Cortex of kidney (tissue), 1 donor: Measurements from ENCODE around the gene ASF1A.

Experiments used
- DNase-seq: peaks from one replicate; lab custom pipeline; 2025; lab: John Stamatoyannopoulos, UW

The ASF1A gene

GRCh38 chr6:118881440-118882313, 12.3 kb upstream of the ASF1A start:
- no peak for DNase-seq

- no peak for DNase-seq
These were observed 11.5 kb upstream of the ASF1A start for GRCh38 chr6:118882314-118882905.

- DNase-seq = no peak
These were observed 7.3 kb upstream of the ASF1A start for GRCh38 chr6:118886641-118887040.

DNA sequence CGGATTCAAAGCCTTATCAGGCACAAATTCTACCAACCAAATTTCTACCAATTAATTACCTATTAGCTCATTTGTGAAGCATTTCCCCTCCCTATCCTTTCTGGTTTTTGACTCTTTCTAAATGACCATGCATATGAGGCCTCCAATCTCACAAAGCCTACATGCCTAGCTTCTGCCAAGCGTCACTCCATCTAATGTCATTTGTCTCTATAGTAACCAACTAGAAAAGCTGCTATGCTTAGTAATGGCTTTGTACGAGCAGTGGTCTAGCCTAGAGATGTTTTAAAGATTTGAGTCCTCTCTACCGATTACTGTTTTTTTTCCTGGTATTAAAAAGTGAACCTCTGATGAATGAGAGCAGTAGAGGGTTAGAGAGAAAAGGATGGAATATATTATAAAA, 4.8 kb upstream of the ASF1A start:
- no peak for DNase-seq

DNA sequence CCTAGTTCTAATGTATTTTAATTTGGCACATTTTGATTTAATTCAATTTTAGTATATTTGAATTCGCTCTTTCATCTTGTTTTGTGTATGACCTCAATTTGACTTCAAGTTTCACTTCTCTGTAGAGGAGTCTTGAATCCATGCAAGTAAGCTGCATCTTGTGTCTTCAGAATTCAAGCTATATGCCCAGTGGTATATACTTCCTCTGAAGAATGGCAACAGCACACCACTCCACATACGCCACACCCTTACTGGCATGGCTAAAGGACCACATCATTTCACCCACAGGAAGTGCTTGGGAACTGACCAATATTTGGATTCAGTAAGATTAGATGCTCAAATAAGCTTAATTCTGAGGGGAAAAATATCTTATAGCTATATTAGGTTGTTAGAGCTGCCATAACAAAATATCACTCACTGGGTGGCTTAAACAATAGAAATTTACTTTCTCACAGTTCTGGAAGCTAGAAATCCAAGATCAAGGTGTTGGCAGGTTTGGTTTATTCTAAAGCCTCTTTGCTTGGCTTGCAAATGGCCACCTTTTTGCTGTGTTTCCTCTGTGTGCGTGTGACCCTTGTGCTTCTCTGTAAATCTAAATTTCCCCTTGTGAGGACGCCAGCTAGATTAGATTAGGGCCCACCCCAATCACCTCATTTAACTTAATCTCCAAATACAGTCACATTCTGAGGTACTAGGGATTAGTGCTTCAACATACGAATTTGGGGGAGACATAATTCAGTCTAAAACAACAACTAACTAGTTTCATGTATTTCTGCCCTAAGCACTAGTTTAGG, 2.8 kb upstream of the ASF1A start:
- no peak for DNase-seq

GRCh38 chr6:118892355-118892991, 1.5 kb upstream of the ASF1A start:
- DNase-seq = no peak

DNA sequence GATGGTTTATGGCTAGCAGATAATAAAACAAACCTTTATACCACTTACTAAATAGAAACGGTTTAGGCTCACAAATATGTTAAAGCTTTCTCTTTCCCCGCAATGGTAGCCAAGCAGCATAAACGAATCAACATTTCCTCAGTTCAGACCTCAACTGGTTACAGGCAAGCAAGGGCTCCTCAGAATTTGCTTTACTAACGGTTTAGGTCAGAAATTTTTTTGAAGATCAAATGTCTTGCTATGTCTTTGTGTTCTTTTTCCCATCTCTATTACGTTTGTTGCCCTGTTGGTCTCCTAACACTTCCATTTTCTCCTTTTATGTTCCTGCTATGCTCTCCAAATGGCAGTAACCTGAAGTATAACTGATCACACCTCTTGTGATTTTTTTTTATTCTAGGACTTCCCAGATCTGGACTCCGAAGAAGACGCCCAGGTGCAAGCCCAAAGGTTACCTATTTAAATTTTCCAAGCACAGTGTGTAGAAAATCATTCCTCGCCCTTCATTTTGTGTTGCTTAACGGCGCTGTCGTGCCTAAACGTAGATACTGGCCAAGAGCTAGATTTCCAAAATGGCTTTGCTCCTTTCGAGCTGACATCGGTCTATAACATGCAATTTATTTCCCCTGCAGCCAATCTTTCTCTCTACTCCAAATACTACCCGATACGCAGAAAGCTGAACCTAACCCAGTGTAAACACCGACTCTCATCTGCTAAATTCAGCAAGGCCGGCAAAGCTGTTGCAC, 717 bp upstream of the ASF1A start:
- DNase-seq = no peak

DNA sequence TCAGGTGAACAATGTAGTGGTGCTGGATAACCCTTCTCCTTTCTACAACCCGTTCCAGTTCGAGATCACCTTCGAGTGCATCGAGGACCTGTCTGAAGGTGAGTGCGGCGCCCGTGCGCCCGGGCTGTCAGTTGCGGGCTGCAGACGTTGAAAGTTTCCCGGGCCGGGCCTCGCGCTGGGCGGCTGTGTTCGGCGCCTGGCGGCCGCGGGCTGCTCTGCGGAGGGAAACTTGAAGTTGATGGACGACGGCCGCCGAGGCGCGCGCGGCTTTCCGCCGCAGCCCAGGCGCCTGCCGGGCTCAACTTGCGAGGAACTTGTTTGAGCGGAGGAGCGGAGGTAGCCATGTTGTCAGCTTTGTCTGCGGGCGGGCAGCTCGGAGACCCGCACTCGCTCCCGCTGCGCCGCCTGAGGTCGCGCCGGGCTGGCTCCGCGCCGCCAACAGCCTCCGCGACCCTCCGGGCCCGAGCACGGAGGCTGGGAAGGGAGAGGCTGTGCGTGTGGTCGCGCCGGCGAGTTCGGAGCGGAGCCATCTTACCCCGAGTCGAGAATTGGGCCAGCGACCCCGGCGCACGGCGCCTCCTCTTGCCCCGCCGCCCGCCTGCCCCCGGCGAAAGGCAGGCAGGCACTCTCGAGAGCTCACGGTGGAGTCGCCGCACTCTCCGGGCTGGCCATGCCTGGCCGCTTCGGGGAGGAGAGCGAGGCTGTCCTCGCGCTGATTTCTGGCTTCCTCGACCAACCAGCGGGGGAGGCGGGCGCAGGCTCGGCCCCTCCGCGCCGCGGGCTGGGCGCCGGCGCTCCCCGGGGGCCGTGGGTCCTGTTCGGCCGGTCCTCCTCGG, 691 bp downstream of the ASF1A start:
- no peak for DNase-seq

DNA sequence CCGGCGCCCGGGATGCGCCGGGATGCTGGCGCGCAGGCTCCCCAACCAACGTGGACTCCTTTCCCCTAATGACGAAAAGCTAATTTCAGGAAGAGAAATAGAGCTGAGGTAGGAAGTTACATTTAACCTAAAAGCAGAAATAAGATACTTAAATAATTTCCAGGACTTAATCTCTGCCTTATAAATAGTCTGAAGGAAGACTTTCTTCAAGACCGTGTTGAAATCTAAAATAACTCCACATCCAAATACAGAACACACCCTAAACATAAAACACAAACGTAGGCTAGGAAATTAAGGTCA, 1.3 kb downstream of the ASF1A start:
- DNase-seq = no peak

- no peak for DNase-seq
These were observed 1.9 kb downstream of the ASF1A start for GRCh38 chr6:118895859-118896258.

DNA sequence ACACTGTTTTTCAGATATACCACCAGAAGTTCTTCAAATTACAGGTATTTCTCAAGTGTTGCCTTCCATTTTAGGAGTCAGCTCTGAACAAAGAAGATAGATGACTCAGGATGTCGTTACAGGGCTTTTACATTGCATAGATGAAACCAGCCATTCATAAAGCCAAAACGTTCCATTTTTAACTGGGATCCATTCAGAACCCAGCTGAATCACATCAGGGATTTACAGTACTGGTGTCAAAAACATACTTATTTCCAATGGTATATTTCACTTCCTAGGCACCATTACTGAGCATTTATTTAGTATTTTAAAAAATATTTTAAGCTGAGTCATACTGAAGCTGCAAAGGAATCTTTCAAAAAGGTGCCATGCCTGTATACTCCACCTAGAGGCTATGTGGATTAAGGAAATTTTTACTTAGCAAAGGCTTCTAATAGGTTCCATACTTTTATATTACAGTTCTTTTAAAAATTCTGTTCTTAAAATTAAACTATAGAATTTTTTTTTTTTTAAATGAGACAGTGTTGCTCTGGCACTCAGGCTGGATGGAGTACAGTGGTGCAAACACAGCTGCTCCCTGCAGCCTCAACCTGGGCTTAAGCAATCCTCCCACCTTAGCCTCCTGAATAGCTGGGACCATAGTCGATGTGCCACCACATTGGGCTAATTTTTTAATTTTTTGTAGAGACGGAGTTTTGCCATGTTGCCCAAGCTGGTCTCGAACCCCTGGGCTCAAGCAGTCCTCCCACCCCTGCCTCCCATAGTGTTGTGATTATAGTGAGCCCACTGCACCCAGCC, 2.6 kb downstream of the ASF1A start:
- DNase-seq = no peak

- no peak for DNase-seq
These were observed 3.4 kb downstream of the ASF1A start for GRCh38 chr6:118897386-118897785.

DNA sequence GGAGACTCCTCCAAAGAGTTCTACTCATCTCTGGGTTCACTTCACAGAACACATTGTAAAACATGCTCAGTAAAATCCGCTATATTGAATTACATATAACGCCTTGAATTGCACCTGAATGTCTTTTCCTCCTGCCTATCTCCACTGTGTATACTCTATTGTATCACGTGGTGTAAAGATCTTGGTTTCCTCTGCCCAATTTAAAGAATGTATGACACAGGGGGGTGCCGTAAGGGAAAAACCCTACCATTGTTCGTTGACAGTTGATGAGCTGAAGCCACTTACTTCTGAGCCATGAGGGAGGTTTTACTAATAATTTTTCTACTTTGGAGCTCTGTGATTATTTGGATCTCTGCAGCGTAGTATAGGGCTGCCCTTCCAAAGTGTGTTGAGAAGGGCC, 6.0 kb downstream of the ASF1A start:
- DNase-seq = no peak

DNA sequence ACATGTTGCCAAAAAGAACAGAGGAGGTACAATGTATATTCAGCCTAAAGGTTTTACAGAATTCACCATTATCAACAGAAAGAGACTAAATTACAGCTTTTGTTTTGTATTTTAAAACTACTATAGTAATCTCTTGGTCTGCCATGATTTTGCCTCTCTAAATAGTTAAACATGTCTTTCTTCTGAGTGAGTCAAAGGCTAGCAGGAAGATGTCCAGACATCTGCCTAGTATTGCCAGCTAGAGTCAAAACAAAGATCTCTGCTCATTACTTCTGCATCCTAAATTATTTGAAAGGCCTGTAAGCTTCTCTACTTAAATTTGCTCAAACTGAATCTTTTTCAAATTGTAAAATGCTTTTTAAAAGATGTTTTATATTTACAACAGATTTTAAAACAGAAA, 8.8 kb downstream of the ASF1A start:
- DNase-seq = no peak

DNA sequence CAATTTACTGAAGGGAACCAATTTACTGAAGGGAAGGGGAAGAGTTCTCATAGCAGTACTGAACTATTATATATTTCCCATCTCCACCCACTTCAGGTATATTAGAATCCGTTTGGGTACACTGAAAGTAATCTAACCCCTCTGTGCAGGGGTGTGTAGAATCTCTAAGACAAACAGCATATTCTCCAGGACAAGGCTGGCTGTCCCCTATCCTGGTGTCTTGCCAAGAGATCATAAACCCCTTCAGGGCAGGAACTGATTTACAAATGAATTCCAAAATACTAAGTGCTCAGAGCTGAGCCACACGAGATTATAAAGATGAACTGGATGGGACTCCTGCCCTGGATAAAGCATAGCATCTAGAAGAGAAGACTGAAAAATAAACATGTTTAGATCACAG, 9.2 kb downstream of the ASF1A start:
- DNase-seq = no peak

- DNase-seq = no peak
These were observed 9.7 kb downstream of the ASF1A start for GRCh38 chr6:118903691-118904090.

DNA sequence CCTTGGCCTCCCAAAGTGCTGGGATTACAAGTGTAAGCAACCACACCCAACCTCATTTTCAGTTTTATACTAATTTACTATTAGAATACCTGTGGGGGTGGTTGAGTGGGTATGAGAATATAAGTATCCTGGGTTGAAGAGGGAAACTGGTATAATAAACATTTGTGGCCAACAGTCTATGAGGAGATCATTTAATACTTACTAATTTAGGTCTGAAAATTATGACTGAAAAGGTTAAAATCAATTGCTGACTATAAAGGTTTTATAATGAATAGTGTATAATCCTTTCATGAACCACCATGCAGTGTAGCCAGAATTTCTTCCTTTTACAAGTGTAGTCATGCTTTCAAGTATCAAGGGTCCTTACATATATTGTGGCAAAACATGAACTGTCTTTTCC, 11.1 kb downstream of the ASF1A start:
- DNase-seq = no peak

- DNase-seq = no peak
These were observed 11.9 kb downstream of the ASF1A start for GRCh38 chr6:118905851-118906250.

- no peak for DNase-seq
These were observed 14.5 kb downstream of the ASF1A start for GRCh38 chr6:118908441-118908840.

DNA sequence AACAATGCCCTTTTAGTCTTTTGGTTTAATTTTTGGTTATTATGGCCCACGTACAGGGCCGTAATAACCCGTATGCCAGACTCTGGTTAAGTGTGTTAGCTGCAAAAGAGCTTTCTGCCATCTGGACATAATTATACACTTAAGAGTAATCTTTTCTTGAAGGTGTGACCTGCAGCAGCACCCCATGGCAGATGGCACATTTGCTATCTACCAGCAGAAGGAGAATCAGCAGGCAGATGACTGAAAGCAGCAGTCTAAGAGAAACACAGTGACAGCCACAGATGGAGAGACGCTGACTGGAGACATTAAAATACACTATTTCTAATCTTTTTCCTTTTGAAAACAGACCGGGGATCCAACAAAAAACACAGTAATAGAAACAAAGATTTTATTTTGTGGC, 18.7 kb downstream of the ASF1A start:
- no peak for DNase-seq
